ENCODE results near the gene SOCS3.

- TF ChIP-seq CTCF (IDR thresholded peaks at IDR 0.05 in 8 of 11, conservative IDR thresholded peaks at IDR 0.05 in 3 of 11), result peak in 7 of 11 experiments; percentile 21 to 43 (median 37)
- TF ChIP-seq POLR2AphosphoS5 (IDR thresholded peaks at IDR 0.05), result peak; percentile 25 to 62 (median 48)
These were observed 51.8 kb downstream of the SOCS3 start for GRCh38 chr17:78307887-78308638.
